GM23338 (cell line): ENCODE measurements around the gene CYYR1.

Source experiments
- CREB1 ChIP-seq: fragments of 250-450 bp; sonication (Bioruptor Pico); IDR thresholded peaks from 2 replicates; pipeline ENCODE4 v1.5.0; 2020; ENCODE audit warnings: low read depth, mild to moderate bottlenecking, moderate library complexity
- EZH2 ChIP-seq: fragments of 200-600 bp; sonication (generic); IDR thresholded peaks from one replicate; pipeline ENCODE4 v1.8.0; 2017; ENCODE audit warnings: antibody characterized with exemption, mild to moderate bottlenecking, low read depth; ENCODE audit not compliant: unreplicated experiment
- JUNB ChIP-seq: IDR thresholded peaks from one replicate; pipeline ENCODE4 v1.6.1; 2016; ENCODE audit warnings: antibody characterized with exemption; ENCODE audit not compliant: unreplicated experiment
- POLR2AphosphoS5 ChIP-seq: IDR thresholded peaks from 2 replicates; pipeline ENCODE4 v1.6.1; 2016; ENCODE audit warnings: antibody characterized with exemption, low read depth
- STAT1 ChIP-seq: IDR thresholded peaks from one replicate; pipeline ENCODE4 v1.6.1; 2016; ENCODE audit warnings: antibody characterized with exemption; ENCODE audit not compliant: unreplicated experiment
- ZNF114 ChIP-seq: fragments of 250-450 bp; sonication (Bioruptor Pico); IDR thresholded peaks from 2 replicates; pipeline ENCODE4 v1.5.0; 2020; ENCODE audit warnings: mild to moderate bottlenecking, moderate library complexity
- TF ChIP-seq, protein P1 (sequence below), 2 experiments: fragments of 200-600 bp in 1 of 2; sonication (generic) in 1 of 2; conservative IDR thresholded peaks; 2 replicates each; pipeline versions ENCODE4 v1.5.1 to v1.6.1; 2016 to 2017; ENCODE audit warnings: antibody characterized with exemption in 2 of 2, low read depth in 2 of 2, mild to moderate bottlenecking in 2 of 2, moderate library complexity in 1 of 2
- TF ChIP-seq, protein P2 (sequence below): IDR thresholded peaks from one replicate; pipeline ENCODE4 v1.6.1; 2018; ENCODE audit warnings: antibody characterized with exemption; ENCODE audit not compliant: unreplicated experiment

DNA sequence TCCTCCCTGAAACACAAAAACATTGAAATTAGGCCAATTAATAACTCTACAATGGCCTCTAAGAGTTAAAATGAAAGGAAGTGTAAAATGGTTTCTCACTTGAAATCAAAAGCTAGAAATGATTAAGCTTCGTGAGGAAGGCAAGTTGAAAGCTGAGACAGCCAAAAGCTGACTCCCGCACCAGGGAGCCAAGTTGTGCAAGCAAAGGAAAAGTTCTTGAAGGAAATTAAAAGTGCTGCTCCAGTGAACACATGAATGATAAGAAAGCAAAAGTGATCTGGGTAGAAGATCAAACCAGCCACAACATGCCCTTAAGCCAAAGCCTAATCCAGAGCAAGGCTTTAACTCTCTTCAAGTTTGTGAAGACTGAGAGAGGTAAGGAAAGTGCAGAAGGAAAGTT lies 22.8 kb downstream of the CYYR1 start:
- TF ChIP-seq, protein P1, sequence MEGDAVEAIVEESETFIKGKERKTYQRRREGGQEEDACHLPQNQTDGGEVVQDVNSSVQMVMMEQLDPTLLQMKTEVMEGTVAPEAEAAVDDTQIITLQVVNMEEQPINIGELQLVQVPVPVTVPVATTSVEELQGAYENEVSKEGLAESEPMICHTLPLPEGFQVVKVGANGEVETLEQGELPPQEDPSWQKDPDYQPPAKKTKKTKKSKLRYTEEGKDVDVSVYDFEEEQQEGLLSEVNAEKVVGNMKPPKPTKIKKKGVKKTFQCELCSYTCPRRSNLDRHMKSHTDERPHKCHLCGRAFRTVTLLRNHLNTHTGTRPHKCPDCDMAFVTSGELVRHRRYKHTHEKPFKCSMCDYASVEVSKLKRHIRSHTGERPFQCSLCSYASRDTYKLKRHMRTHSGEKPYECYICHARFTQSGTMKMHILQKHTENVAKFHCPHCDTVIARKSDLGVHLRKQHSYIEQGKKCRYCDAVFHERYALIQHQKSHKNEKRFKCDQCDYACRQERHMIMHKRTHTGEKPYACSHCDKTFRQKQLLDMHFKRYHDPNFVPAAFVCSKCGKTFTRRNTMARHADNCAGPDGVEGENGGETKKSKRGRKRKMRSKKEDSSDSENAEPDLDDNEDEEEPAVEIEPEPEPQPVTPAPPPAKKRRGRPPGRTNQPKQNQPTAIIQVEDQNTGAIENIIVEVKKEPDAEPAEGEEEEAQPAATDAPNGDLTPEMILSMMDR (conservative IDR thresholded peaks at IDR 0.05; ENCODE audit: low read depth in 2 of 2): no peak
- TF ChIP-seq STAT1 (no peak), EZH2 (no peak), POLR2AphosphoS5 (no peak), CREB1 (CRISPR knock-in tag) (no peak), ZNF114 (CRISPR knock-in tag) (no peak), JUNB (no peak)
- TF ChIP-seq, protein P2, sequence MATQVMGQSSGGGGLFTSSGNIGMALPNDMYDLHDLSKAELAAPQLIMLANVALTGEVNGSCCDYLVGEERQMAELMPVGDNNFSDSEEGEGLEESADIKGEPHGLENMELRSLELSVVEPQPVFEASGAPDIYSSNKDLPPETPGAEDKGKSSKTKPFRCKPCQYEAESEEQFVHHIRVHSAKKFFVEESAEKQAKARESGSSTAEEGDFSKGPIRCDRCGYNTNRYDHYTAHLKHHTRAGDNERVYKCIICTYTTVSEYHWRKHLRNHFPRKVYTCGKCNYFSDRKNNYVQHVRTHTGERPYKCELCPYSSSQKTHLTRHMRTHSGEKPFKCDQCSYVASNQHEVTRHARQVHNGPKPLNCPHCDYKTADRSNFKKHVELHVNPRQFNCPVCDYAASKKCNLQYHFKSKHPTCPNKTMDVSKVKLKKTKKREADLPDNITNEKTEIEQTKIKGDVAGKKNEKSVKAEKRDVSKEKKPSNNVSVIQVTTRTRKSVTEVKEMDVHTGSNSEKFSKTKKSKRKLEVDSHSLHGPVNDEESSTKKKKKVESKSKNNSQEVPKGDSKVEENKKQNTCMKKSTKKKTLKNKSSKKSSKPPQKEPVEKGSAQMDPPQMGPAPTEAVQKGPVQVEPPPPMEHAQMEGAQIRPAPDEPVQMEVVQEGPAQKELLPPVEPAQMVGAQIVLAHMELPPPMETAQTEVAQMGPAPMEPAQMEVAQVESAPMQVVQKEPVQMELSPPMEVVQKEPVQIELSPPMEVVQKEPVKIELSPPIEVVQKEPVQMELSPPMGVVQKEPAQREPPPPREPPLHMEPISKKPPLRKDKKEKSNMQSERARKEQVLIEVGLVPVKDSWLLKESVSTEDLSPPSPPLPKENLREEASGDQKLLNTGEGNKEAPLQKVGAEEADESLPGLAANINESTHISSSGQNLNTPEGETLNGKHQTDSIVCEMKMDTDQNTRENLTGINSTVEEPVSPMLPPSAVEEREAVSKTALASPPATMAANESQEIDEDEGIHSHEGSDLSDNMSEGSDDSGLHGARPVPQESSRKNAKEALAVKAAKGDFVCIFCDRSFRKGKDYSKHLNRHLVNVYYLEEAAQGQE: no peak
